GM13976 (cell line): ENCODE data around the gene DDX17.

ENCODE experiments used
- DNase-seq: peaks from one replicate; pipeline ENCODE4 v3.0.0; 2012; ENCODE audit warnings: low spot score
- in situ Hi-C: fragments of 300-500 bp; cut with MboI; formaldehyde crosslinking; loops from one replicate; pipeline ENCODE4 v1.12.0; 2022; ENCODE audit warnings: low sequenced_read_pairs, mixed read lengths, inconsistent platforms; ENCODE audit not compliant: unreplicated experiment
- TF ChIP-seq, protein P1 (sequence below): IDR thresholded peaks from 2 replicates; pipeline ENCODE4 v1.5.1; 2012; ENCODE audit warnings: borderline replicate concordance, mild to moderate bottlenecking; ENCODE audit not compliant: insufficient read depth; ENCODE audit errors: extremely low read depth, missing control alignments, control extremely low read depth

The DDX17 gene

DNA sequence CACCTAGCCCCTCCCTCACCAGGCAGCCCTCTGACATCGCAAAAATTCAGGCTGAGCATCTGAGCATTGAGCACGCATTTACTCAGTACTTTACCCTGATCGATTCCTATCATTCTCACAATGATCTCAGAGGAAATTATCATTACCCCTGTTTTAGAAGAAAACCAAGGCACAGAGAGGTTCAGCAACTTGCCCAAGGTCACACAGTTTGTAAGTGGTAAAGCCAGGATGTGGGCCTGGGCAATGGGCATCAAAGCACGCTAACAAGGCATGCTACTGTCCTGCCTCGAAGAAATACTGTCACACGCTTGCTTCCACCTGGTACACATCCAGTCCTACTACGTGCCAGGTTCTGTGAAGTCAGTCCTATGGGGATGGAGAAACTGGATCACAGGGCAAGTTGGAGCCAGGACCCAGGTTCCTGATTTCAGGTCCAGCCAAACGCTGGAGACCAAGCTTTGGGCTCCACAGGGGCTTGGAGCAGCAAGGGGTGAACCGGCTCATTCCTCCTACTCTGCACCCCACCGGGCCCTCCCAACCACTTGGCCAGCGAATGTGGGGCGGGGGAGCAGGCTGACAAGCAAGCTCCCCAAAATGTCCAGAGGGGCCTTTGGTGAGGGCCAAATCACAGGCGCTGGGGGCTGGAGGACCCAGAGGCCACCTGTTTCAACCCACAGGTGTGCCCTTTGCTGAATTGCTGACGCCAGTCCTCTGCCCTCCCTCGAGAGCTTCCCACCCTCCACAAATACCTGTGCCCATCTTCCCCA lies 69.3 kb downstream of the DDX17 start:
- DNase-seq, result no peak
- TF ChIP-seq, protein P1, sequence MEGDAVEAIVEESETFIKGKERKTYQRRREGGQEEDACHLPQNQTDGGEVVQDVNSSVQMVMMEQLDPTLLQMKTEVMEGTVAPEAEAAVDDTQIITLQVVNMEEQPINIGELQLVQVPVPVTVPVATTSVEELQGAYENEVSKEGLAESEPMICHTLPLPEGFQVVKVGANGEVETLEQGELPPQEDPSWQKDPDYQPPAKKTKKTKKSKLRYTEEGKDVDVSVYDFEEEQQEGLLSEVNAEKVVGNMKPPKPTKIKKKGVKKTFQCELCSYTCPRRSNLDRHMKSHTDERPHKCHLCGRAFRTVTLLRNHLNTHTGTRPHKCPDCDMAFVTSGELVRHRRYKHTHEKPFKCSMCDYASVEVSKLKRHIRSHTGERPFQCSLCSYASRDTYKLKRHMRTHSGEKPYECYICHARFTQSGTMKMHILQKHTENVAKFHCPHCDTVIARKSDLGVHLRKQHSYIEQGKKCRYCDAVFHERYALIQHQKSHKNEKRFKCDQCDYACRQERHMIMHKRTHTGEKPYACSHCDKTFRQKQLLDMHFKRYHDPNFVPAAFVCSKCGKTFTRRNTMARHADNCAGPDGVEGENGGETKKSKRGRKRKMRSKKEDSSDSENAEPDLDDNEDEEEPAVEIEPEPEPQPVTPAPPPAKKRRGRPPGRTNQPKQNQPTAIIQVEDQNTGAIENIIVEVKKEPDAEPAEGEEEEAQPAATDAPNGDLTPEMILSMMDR, result no peak
- in situ Hi-C loops, result no loop called here

DNA sequence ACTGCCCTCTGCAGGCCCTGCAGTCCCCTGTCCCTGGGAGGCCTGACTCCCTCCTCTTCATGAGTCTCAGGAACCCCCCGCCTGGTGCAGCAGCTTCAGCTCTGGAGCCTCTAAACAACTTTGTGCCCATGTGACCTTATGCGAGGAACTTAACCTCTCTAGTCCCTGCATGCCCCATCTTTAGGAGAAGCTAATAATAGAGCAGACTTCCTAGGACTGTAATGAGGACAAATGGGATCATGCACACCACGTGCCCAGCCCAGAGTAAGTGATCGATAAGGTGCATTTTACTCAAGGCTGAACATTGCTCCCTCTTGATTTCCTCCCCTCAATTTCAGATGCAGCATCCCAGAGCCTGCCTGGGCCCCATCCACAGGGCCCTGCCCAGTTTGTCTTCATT lies 70.1 kb downstream of the DDX17 start:
- no peak for DNase-seq
- in situ Hi-C loops, result no loop called here

DNA sequence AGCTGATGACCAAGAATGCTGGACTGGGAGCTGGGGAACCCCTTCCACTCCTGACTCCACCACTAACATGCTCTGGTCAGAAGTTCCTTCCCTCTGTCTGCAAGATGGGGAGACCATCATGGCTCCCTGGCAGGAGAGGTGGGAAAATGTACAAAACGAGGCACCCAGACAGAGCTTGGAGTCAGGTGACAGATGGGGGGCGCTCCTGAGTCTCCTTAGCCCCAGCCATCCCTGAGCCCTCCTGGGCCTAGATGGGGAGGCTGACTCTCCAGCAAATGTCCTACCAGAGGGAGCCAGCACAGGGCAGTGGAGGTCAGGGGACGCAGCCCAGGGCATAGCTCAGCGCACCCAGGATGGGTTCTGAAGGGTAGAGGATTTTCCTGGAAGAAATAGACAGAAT lies 71.1 kb downstream of the DDX17 start:
- in situ Hi-C loops, result no loop called here
- no peak for DNase-seq
- TF ChIP-seq, protein P1, result no peak

More for the DNA sequence above, 70.1 kb downstream of the DDX17 start:
- TF ChIP-seq, protein P1, result no peak

DNA sequence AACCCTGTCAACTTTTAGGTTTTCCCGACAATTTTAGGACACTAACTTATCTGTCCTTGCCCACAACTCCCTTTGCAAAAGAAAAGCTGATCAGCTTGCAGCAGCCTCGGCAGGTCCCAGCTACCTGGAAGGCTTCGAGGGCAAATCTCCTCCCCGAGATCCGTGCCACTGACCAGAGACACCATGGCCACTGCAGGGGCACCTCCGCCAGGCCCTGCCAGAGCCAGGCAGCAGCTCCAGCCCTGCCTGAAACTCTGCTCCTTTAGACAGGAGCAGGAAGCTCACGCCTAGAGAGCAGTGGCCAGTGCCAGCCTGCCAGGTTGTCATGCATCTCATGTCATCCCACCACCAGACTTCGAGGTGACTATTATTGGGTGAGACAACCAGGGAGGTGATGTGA lies 72.2 kb downstream of the DDX17 start:
- DNase-seq, result no peak
- in situ Hi-C loops, result no loop called here
- TF ChIP-seq, protein P1, result no peak
